Fibroblast of mammary gland (primary cell): ENCODE measurements around the gene KRT9.

Experiments used
- DNase-seq: peaks from one replicate; pipeline ENCODE4 v3.0.0-alpha.2; 2010; ENCODE audit warnings: low read depth
- H3K4me3 ChIP-seq: 2 replicates; pipeline ENCODE4 v1.5.1; 2011; ENCODE audit warnings: low read depth, mild to moderate bottlenecking, low read length, moderate library complexity; ENCODE audit not compliant: control insufficient read depth
- TF ChIP-seq, protein P1 (sequence below): conservative IDR thresholded peaks from 2 replicates; pipeline ENCODE4 v1.5.1; 2011; ENCODE audit warnings: low read depth, low read length, inconsistent platforms; ENCODE audit not compliant: control insufficient read depth, insufficient read depth

The KRT9 gene

DNA sequence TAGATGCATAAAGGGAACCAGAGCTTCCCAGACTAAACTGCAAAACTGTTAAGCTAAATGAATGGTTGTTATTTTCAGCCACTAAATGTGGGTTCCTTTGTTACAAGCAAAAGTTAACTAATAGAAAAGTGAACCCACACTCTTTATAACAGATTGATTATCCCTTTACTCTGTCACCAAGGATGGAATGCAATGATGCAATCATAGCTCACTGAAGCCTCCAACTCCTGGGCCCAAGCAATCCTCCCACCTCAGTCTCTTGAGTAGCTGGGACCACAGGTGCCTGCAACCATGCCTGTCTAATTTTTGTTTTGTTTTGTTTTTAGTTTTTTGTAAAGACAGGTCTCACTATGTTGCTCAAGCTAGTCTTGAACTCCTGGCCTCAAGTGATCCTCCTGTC, 6.5 kb downstream of the KRT9 start:
- no peak for DNase-seq
- H3K4me3 ChIP-seq = no peak overlapping the region
- TF ChIP-seq, protein P1, sequence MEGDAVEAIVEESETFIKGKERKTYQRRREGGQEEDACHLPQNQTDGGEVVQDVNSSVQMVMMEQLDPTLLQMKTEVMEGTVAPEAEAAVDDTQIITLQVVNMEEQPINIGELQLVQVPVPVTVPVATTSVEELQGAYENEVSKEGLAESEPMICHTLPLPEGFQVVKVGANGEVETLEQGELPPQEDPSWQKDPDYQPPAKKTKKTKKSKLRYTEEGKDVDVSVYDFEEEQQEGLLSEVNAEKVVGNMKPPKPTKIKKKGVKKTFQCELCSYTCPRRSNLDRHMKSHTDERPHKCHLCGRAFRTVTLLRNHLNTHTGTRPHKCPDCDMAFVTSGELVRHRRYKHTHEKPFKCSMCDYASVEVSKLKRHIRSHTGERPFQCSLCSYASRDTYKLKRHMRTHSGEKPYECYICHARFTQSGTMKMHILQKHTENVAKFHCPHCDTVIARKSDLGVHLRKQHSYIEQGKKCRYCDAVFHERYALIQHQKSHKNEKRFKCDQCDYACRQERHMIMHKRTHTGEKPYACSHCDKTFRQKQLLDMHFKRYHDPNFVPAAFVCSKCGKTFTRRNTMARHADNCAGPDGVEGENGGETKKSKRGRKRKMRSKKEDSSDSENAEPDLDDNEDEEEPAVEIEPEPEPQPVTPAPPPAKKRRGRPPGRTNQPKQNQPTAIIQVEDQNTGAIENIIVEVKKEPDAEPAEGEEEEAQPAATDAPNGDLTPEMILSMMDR = no peak

DNA sequence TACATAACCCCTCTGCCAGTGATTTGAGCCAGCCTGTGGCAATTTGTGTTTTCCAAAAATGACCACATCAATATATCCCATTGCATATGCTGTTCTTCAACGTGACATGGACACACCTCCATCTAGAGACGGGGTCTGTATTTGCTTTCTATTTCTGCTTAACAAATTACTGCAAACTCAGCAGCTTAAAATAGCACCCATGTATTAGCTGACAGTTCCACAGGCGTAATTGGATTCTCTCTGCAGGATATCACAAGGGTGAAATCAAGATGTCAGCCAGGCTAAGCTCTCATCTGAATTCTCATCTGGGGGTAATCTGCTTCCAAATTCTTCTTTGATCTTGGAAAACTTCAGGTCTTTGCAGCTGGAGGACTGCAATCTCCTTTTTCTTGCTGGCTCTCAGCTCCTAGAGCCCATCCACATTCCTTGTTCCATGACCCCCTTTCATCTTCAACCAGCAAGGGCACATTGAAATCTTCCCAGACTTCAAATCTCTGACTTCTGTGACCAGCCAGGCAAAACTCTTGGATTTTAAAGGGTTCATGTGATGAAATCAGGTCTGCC, 8.2 kb downstream of the KRT9 start:
- TF ChIP-seq, protein P1 = no peak
- H3K4me3 ChIP-seq = no peak overlapping the region
- DNase-seq = no peak

DNA sequence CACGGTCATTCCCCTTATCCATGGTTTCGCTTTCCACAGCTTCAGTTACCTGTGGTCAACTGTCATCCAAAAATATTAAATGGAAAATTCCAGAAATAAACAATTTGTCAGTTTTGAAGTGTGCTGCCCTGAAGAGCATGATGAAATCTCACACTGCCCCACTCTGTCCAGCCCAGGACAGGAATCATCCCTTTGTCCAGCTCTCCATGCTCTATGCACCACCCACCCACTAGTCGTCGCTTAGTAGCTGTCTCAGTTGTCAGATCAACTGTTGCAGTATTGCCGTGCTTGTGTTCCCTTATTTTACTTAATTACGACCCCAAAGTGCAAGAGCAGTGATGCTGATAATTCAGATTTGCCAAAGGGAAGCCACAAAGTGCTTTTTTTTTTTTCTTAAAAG, 10.3 kb downstream of the KRT9 start:
- TF ChIP-seq, protein P1 = no peak

DNA sequence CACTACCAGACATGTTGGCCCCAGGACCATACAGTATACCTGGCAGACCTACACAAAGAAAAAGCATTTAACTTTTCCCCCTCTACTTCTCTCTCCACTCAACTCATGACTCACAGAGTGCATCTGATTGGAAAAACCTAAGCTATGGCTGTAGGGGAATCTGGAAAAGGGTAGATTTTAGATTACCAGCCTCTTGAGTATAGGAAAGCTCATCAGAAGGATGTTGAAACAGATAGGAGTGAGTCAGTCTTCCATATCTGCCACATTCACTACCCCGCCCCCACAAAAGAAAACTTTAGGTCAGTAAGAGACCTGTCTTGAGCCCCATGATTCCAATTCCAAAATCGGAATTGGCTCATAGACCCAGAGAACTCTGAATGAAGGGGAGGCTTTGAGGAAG, 12.3 kb downstream of the KRT9 start:
- TF ChIP-seq, protein P1 = no peak
- no peak overlapping the region for H3K4me3 ChIP-seq
- DNase-seq = peak; percentile 63

More for the DNA sequence above, 10.3 kb downstream of the KRT9 start:
- H3K4me3 ChIP-seq = no peak overlapping the region
- DNase-seq = no peak

DNA sequence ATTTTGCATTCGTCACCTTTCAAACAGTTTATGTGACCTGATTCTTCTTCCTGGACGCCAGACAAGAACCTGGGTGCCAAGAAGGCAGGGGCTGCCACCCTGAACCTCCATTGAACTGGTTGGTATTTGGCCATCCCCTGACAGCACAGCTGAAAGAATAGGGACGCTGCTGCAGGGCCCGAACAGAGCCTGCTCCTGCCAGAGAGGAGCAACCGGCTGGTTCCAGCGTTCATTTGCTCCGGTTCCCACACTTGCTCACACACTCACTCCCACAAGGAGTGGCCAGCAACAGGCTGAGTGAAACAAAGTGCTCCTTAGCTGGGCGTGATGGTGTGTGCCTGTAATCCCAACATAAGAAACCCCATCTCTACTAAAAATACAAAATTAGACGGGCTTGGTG, 14.9 kb downstream of the KRT9 start:
- TF ChIP-seq, protein P1 = no peak
- no peak overlapping the region for H3K4me3 ChIP-seq
- no peak for DNase-seq

DNA sequence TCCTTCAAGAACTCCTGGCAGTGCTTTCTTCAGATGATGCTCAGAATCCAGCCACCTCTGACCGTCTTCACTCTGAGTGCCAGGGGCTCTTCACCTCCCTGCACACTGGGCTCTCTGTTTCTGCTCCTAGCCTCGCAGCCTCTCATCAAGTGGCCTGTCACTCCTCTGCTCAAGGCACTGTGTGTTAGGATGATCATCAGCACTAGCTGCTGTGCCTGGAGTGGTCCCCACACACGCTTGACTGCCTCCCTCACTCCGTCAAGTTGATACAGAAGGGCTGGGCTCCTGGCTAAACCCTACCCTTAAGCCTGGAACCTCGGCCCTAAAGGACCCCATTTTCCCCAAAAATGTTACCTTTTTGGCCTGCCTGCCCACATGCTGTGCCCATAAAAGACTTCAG, 15.6 kb downstream of the KRT9 start:
- TF ChIP-seq, protein P1 = no peak
- DNase-seq = no peak
- H3K4me3 ChIP-seq = no peak overlapping the region
